ENCODE results near the gene ABR. TPM values are rescaled to one million over a fixed set of nuclear protein-coding genes. Genes with fewer than 3 reads are reported as not detected.
A peak's percentile ranks its signal among the peaks of the same experiment; 100 is the strongest.

Gene ABR
- total RNA-seq, 1 donor from 2014 or later, result 119 TPM

- Mint-ChIP-seq H3K27ac (ENCODE audit: unreplicated experiment) (peak overlapping the region; percentile 88), H3K4me3 (ENCODE audit: unreplicated experiment) (no peak overlapping the region), H3K4me1 (ENCODE audit: low read depth) (peaks cover 20% of the 10 kb centered on the region), H3K9me3 (ENCODE audit: low read depth) (no peaks in the 10 kb centered on the region), H3K27me3 (ENCODE audit: low read depth) (no peaks in the 10 kb centered on the region), H3K36me3 (ENCODE audit: low read depth) (no peaks in the 10 kb centered on the region)
- no peak for TF ChIP-seq CTCF (IDR thresholded peaks at IDR 0.05)
- no peak for DNase-seq (ENCODE audit: low spot score)
These were observed 17.2 kb upstream of the ABR start for GRCh38 chr17:1196946-1197345.

GRCh38 chr17:1192911-1193699 is 13.3 kb upstream of the ABR start:
- Mint-ChIP-seq H3K9me3 (ENCODE audit: low read depth) (no peaks in the 10 kb centered on the region), H3K27me3 (ENCODE audit: low read depth) (no peaks in the 10 kb centered on the region), H3K36me3 (ENCODE audit: low read depth) (no peaks in the 10 kb centered on the region), H3K4me1 (ENCODE audit: low read depth) (peaks cover 50% of the 10 kb centered on the region), H3K4me3 (ENCODE audit: unreplicated experiment) (no peak overlapping the region), H3K27ac (ENCODE audit: unreplicated experiment) (no peak overlapping the region)
- DNase-seq (ENCODE audit: low spot score), result no peak
- TF ChIP-seq CTCF (IDR thresholded peaks at IDR 0.05), result no peak

GRCh38 chr17:1190751-1191331 is 11.1 kb upstream of the ABR start:
- Mint-ChIP-seq H3K27ac (ENCODE audit: unreplicated experiment) (peak overlapping the region; percentile 90), H3K4me1 (ENCODE audit: low read depth) (peaks cover 51% of the 10 kb centered on the region), H3K36me3 (ENCODE audit: low read depth) (no peaks in the 10 kb centered on the region), H3K27me3 (ENCODE audit: low read depth) (no peaks in the 10 kb centered on the region), H3K9me3 (ENCODE audit: low read depth) (no peaks in the 10 kb centered on the region), H3K4me3 (ENCODE audit: unreplicated experiment) (no peak overlapping the region)
- no peak for TF ChIP-seq CTCF (IDR thresholded peaks at IDR 0.05)
- DNase-seq (ENCODE audit: low spot score), result no peak

- Mint-ChIP-seq H3K27ac (ENCODE audit: unreplicated experiment) (peak overlapping the region; percentile 91), H3K9me3 (ENCODE audit: low read depth) (no peaks in the 10 kb centered on the region), H3K4me3 (ENCODE audit: unreplicated experiment) (no peak overlapping the region), H3K36me3 (ENCODE audit: low read depth) (no peaks in the 10 kb centered on the region), H3K4me1 (ENCODE audit: low read depth) (peaks cover 52% of the 10 kb centered on the region), H3K27me3 (ENCODE audit: low read depth) (no peaks in the 10 kb centered on the region)
- DNase-seq (ENCODE audit: low spot score), result no peak
- TF ChIP-seq CTCF (IDR thresholded peaks at IDR 0.05), result no peak
These were observed 9.2 kb upstream of the ABR start for GRCh38 chr17:1188812-1189504.

All from chondrocyte (in vitro differentiated cells).